Effector CD8-positive, alpha-beta T cell (primary cell): ENCODE results near the gene GDPD5.

Source experiments
- DNase-seq: peaks from one replicate; lab custom pipeline; 2025; lab: John Stamatoyannopoulos, UW
- total RNA-seq, 4 experiments: gene quantifications; one replicate each; lab custom pipeline; 2026; lab: John Stamatoyannopoulos, UW

GDPD5 gene, protein sequence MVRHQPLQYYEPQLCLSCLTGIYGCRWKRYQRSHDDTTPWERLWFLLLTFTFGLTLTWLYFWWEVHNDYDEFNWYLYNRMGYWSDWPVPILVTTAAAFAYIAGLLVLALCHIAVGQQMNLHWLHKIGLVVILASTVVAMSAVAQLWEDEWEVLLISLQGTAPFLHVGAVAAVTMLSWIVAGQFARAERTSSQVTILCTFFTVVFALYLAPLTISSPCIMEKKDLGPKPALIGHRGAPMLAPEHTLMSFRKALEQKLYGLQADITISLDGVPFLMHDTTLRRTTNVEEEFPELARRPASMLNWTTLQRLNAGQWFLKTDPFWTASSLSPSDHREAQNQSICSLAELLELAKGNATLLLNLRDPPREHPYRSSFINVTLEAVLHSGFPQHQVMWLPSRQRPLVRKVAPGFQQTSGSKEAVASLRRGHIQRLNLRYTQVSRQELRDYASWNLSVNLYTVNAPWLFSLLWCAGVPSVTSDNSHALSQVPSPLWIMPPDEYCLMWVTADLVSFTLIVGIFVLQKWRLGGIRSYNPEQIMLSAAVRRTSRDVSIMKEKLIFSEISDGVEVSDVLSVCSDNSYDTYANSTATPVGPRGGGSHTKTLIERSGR
- total RNA-seq = 25.4 to 95.7 (median 41.8) reads per million in 4 experiments

DNA sequence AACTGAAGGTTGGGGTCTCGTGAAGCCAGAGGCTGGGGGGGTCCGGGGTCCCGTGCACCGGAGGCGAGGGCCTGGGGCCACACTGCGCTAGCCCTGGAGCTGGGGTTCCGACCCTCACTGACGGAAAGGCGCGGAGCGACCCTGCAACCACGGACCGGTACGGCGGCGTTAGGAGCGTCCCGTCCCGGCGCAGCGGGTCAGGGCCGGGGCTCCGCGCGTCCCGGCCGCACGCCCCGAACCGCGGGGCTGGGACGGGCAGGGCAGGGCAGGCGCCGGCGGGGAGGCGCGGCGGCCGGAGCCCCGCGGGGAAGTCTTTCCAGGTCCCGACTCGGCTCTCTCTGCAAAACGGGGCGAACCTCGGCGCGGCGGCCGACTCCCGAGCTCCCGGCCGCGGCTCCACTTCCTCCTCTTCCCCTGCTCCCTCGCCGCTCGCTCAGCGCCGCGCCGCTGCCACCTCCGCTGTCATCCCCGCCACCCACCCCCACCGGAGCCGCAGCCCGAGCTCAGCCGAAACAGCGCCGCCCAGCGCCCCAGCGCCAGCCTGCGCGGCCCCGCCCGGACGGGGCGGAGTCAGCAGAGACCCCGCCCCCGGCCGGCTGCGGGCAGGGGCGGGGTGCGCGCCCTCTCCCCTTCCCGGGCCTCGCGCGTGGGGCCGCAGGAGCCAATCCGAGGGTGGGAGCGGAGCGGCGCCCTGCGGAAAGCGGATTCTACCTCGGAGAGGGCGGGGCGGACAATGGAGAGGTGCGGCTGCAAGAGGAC lies at the start of gene GDPD5:
GDPD5 (minus strand) TSS at position 509 of the 759 bp plus-strand sequence. CDS start 48,206 bp downstream, outside the sequence.
- peak; percentile 80 for DNase-seq

DNA sequence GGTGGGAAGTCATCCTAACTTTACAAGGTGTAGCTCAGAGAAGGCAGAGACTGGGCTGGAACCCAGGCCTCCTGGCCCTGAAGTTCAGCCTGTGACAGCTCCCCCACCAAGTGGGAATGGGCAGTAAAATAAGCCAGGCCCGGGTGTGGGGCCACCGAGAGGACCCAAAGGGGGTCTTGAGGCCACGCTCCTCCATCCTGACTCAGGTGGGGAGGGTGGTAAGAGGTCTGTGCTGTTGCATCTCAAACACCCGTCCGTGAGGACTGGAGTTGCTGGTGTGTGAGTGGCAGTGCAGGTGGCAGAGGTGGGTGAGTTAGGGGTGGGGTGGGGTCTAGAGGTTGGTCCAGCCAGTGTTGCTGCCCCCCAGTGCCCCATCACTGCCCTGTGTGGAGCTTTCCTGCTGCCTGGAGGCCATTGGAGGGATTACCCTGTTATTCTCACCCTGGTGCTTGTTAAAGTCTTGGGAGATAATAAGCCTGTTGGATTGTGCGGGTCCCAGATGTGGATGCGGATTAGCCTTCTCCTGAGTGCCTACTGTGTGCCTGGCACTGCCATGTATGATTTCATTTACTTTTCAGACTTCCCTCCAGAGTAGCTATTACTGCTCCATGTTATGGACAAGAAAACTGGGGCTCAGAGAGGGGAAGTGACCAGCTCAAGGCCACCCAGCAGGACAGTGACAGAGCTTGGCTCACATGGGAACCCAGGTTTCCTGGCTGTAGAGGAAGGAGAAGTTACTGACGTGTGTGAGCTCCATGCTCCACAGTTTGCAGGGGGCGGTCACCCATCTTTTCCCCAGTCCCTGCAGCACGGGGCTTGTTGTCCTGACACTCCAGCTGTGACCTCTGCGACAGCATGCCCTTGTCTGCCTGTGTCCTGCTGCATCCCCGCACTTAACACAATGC lies 49.2 kb upstream of the GDPD5 start:
- DNase-seq = no peak

DNA sequence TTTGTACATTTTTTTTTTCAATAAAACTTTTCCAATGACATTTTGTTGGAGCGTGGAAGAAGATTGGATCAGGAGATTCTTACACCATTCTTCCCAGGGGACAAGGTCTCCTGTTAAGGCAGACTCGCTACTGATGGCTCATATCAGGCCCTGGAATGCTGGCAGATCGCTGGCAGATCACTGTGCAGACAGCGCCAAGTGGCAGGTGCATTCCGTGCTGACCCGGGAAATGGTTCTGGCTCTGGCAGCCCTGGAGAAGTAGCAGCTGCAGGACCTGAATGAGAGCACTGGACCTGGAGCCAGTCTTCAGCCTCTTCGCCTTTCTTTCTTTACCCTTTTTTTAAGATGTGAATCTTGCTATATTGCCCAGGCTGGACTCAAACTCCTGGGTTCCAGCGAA lies 47.0 kb upstream of the GDPD5 start:
- DNase-seq = no peak

DNA sequence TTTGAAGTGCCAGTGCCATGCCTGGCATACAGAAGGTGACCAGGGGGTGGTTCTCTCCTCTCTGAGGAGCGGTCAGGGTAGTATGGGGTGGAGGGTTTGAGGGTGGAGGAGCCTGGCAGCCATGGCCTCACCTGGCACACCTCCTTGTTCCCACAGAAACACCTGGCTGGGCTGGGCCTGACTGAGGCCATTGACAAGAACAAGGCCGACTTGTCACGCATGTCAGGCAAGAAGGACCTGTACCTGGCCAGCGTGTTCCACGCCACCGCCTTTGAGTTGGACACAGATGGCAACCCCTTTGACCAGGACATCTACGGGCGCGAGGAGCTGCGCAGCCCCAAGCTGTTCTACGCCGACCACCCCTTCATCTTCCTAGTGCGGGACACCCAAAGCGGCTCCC lies 45.9 kb upstream of the GDPD5 start:
- no peak for DNase-seq

DNA sequence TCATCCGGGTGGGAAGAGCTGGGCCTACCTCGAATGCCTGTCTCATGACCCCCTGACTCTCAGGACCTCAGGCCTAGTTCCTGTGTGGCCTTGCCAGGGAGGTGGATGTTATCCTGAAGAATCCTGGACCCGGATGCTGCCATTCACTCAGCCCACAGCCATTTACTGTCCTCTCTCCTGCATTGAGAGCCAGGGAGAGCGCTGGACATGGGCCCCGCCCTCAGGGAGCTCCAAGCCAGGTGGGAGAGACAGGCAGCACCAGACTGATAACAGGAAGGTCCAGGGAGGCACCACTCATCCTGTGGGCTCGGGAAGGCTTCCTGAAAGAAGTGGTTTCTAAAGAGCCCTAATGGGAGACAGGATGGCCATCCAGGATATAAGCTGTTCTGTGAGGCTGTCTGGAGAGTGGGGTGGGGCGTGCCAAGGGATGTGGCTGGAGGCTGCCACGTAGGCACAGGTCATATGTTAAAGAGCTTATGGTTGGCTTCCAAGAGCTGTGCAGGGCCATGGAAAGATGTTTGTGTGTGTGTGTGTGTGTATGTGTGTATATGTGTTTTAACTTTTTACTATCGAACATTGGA lies 44.9 kb upstream of the GDPD5 start:
- DNase-seq = no peak

DNA sequence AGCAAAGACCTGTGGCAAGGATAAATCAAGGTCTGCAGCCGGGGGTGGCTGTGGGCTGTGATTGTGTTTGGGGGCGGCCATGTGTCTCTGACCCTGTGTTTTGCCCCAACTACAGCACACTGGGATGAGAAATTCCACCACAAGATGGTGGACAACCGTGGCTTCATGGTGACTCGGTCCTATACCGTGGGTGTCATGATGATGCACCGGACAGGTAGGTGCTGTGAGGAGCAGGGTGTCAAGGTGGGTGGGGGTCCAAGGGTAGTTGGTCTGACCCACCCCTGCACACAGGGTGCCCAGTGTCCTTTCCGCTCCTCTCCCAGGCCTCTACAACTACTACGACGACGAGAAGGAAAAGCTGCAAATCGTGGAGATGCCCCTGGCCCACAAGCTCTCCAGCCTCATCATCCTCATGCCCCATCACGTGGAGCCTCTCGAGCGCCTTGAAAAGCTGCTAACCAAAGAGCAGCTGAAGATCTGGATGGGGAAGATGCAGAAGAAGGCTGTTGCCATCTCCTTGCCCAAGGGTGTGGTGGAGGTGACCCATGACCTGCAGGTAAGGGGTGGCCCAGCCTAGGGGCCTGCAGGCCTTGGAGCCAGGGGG lies 43.0 kb upstream of the GDPD5 start:
- DNase-seq = no peak

DNA sequence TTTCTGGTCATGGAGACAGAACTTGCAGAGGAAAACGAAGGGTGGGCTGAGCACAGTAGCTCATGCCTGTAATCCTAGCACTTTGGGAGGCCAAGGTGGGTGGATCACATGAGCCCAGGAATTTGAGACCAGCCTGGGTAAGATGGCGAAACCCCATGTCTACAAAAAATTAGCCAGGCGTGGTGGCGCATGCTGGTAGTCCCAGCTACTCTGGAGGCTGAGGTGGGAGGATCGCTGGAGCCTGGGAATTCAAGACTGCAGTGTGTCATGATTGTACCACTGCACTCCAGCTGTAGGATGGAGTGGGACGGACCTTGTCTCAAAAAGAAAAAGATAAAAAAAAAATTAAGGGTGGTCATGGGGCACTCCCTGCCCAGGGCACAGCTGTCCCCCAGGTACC lies 42.2 kb upstream of the GDPD5 start:
- DNase-seq = no peak

DNA sequence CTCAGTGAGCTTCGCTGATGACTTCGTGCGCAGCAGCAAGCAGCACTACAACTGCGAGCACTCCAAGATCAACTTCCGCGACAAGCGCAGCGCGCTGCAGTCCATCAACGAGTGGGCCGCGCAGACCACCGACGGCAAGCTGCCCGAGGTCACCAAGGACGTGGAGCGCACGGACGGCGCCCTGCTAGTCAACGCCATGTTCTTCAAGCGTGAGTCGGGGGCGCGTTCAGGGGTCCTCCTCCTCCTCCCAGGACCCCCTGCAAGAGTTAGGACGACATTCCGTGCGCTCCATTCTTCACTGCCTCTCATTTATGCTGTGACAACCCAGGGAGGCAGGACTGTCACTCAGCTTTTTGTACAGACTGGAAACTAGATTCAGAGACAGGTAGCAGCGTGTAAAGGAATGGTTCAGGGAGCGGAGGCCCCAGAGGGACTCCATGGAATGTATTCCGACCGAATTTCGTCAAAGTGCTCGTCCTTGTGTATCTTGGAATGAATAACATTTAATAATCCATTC lies 41.1 kb upstream of the GDPD5 start:
- DNase-seq = no peak

DNA sequence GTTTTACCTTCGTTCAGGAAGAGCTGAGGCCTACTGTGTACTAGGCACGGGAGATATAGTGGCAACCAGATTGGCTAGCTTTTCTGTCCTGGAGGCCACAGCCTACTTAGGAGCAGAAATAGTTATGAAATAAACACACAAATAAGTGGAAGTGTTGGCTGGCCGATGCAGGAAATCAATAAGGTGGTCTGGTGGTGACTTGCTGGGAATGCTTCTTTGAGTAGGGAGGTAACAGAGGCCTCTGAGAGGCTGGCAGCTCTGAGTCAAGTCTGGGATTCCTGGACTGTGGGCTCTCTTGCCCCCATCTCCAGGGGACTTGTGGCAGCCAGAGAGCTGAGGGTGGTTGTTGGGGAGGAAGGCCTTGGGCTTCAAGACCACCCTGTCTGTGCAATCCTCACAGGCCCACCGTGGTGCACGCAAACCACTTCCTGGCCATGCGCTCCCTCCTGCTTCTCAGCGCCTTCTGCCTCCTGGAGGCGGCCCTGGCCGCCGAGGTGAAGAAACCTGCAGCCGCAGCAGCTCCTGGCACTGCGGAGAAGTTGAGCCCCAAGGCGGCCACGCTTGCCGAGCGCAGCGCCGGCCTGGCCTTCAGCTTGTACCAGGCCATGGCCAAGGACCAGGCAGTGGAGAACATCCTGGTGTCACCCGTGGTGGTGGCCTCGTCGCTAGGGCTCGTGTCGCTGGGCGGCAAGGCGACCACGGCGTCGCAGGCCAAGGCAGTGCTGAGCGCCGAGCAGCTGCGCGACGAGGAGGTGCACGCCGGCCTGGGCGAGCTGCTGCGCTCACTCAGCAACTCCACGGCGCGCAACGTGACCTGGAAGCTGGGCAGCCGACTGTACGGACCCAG lies 40.4 kb upstream of the GDPD5 start:
- DNase-seq = no peak

DNA sequence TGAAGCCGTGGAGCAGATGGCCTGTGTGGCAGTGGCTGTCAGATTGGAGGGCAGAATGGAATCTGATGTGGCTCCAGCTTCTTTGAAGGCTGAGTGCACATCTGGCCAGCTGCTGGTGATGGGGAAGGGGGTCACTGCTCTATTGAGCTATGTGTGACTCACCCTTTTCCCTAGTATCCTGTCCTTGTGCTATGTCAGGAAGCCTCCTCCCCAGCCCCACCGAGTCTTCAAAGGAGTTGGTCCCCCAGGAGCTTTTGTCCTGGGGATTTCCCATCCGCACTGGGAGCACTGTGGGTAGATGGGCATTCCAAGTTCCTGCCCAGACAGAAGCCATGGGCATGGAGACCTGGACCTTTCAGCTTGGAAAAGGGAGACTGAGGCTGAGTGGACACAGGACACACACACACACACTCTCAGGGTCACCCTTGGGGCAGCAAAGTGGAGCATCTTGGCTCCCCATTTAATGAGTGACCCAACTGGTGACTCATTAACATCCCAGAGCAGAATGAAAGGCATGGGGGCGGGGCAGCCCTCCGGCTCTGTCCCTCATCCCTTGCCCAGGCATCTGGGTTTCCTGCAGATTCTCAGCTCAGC lies 39.6 kb upstream of the GDPD5 start:
- DNase-seq = no peak

DNA sequence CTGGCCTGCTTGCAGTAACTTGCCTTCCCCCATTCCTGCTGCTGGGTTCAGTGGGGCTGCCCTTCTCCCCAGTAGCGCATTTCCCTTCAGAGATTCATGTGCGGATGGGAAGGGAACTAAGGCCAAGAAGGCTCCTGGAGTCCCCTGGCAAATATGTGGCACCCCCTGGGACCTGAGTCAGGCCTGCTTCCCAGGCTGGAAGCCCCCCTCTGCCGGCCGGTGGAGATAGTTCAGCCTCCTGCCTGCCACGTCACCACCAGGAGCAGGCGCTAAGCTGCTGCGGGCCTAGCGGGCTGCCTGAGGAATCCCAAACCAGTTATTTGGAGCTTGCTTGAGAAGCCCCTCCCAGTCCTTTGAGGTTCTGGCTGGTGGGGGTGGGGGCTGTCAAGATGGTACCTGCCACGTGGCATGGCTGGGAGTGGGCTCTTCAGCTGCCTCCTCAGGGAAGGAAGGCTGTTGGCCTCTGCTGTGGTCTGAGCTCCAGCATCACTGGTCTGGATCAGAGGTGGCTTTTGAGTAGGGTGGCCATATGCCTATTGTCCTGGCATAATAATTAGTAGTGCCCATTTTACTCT lies 38.3 kb upstream of the GDPD5 start:
- no peak for DNase-seq

DNA sequence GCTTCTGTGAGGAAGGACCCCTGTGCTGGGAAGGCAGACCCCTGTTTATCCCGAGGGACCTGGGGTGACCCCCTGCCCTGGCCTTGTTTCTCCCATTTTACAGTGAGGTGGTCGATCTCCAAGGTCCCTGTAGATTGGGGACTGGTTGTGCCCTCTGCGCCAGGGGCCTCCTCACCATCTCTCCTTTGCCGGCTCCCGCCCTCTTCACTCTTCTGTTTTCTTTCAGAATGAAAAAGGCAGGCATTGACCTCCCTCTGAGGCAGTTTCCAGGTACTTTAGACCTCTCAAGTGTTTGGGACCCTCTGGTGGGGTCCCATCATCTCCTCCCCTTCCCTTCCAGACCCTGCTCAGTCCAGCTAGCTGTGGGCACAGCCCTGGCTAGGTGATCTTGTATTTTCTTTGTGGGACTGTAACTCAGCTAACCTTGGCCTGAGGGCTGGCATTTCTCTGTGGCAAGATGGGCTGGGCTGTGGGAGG lies 37.8 kb upstream of the GDPD5 start:
- no peak for DNase-seq

DNA sequence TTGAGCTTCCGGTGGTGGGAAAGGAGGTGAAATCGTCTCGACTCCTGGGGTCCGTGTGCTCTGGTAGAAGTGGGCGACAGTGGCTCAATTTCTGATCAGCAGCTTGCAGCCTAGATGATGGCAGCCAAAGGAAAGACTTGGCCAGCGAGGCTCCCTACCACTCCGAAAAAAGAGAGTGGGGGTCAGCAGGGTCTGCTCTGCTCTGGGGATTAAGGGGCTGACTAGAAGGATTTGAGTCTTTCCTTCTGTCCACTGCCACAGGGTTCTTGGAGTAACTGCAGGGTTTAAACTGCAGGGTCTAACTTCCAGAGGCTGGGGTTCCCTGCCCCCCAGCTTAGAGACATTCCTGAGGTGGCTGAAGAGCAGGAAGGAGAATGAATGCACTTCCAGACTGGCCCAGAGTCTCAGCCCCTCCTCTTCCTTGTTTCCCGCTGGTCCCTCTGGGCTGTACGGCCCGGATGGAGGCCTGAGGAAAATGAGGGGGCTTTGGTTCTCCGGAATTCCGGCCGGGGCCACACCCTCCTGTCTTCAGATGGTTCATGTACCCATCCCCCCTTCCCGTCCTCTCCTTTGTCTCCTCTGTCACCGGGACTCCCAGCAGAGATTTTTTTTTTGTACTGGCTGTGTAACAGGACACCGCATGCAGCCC lies 37.2 kb upstream of the GDPD5 start:
- DNase-seq = no peak

DNA sequence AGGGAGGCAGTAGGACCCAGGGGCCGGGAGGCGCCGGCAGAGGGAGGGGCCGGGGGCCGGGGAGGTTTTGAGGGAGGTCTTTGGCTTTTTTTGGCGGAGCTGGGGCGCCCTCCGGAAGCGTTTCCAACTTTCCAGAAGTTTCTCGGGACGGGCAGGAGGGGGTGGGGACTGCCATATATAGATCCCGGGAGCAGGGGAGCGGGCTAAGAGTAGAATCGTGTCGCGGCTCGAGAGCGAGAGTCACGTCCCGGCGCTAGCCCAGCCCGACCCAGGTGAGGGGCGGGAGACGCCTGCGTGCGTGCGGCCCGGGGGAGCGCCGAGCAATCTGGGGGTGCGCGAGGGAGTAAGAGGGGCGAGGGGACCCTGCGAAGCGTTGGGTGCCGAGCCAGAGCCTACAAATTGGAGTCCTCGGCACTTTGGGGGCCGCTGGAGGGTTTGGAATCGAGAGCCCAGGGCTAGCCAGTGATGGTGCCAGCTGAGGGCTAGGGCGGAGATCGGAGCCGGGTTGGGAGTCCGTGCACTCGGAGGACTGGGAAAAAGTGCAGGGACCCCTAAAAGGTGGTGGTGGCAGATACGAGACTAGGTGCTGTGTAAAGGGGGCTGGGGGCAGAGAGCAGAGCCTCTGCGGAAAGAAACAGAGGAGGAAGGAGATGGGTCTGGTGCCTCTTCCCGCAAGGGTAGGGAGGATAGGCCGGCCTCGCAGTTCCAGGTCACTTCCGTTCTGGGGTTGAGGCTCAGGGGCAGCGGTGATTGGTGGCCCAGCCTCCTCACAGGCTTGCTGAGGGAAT lies 36.5 kb upstream of the GDPD5 start, which contains the start of gene SERPINH1:
SERPINH1 (plus strand) TSS at position 206 of the 788 bp plus-strand sequence. CDS start 4,097 bp downstream, outside the sequence.
- DNase-seq = peak; percentile 31

DNA sequence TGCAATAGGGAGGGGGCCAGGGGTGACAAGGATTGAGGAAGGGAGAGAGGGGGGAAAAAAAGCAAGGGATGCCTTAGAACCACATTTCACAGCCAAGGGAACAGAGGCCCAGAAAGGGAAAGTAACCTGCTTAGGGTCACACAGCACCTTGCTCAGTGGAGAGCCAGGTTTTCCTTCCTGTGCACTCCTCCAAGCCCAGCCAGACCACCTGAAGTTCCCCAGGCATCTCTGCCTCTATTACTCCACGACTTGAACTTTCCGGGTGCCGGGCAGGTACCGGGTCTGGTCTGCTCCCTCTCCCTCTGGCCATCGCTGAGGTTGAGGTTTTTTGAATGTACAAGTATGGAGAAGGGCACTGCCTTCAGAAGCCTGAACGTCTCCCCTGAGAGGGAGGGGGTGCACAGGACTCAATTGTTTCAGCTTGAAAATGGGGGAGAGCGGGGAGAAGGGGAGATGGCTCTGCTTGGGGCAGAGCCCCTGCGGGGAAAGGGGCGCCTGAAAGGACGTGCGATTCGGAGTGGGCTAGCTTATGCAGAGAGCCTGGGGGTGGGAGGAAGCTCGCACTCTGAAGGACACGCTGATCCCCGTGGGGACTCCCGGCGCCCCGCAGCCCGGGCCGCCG lies 35.8 kb upstream of the GDPD5 start:
- no peak for DNase-seq

DNA sequence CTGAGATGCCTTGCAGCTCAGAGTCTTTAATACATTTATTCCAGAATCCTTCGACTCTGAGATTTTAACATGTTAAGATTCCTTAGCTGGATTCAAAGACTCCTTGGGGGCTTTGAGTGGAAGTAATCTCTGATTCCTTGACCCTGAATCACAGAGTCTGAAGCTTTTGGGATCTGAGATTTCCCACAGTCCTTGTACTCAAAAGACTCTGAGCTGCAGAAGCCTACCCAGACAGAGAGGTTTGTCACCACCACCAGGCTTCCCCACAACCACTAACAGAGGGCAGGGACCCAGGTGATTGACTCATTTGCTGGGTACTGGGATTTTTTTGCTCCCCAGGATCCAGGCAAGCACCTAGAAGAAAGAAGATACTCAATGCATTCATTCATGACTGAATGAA lies 34.9 kb upstream of the GDPD5 start:
- DNase-seq = no peak
